ENCODE data around the gene WWOX. TPM values are rescaled to one million over a fixed set of nuclear protein-coding genes. Genes with fewer than 3 reads are reported as not detected.

The WWOX gene
- total RNA-seq, 1 donor from 2014 or later = 28.2 TPM

- H3K27me3 Mint-ChIP-seq (ENCODE audit: unreplicated experiment) = no peaks in the 10 kb centered on the region
- H3K36me3 Mint-ChIP-seq (ENCODE audit: unreplicated experiment) = peaks cover 2% of the 10 kb centered on the region
- peaks cover 5% of the 10 kb centered on the region for H3K9me3 Mint-ChIP-seq (ENCODE audit: unreplicated experiment)
- TF ChIP-seq, protein P1, sequence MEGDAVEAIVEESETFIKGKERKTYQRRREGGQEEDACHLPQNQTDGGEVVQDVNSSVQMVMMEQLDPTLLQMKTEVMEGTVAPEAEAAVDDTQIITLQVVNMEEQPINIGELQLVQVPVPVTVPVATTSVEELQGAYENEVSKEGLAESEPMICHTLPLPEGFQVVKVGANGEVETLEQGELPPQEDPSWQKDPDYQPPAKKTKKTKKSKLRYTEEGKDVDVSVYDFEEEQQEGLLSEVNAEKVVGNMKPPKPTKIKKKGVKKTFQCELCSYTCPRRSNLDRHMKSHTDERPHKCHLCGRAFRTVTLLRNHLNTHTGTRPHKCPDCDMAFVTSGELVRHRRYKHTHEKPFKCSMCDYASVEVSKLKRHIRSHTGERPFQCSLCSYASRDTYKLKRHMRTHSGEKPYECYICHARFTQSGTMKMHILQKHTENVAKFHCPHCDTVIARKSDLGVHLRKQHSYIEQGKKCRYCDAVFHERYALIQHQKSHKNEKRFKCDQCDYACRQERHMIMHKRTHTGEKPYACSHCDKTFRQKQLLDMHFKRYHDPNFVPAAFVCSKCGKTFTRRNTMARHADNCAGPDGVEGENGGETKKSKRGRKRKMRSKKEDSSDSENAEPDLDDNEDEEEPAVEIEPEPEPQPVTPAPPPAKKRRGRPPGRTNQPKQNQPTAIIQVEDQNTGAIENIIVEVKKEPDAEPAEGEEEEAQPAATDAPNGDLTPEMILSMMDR (IDR thresholded peaks at IDR 0.05) = no peak
- no peak overlapping the region for H3K4me3 Mint-ChIP-seq (ENCODE audit: unreplicated experiment)
- no peak for DNase-seq (ENCODE audit: extremely low spot score, unreplicated experiment)
- H3K4me1 Mint-ChIP-seq (ENCODE audit: unreplicated experiment) = peaks cover 74% of the 10 kb centered on the region
- no peak overlapping the region for H3K27ac Mint-ChIP-seq (ENCODE audit: unreplicated experiment)
Measured at GRCh38 chr16:78292844-78293380, 193.5 kb downstream of the WWOX start.

- no peaks in the 10 kb centered on the region for H3K27me3 Mint-ChIP-seq (ENCODE audit: unreplicated experiment)
- no peak overlapping the region for H3K27ac Mint-ChIP-seq (ENCODE audit: unreplicated experiment)
- TF ChIP-seq, protein P1 (IDR thresholded peaks at IDR 0.05) = no peak
- peaks cover 2% of the 10 kb centered on the region for H3K36me3 Mint-ChIP-seq (ENCODE audit: unreplicated experiment)
- H3K4me1 Mint-ChIP-seq (ENCODE audit: unreplicated experiment) = peaks cover 63% of the 10 kb centered on the region
- H3K4me3 Mint-ChIP-seq (ENCODE audit: unreplicated experiment) = no peak overlapping the region
- H3K9me3 Mint-ChIP-seq (ENCODE audit: unreplicated experiment) = peaks cover 5% of the 10 kb centered on the region
- no peak for DNase-seq (ENCODE audit: extremely low spot score, unreplicated experiment)
Measured at GRCh38 chr16:78294538-78295225, 195.2 kb downstream of the WWOX start.

DNA sequence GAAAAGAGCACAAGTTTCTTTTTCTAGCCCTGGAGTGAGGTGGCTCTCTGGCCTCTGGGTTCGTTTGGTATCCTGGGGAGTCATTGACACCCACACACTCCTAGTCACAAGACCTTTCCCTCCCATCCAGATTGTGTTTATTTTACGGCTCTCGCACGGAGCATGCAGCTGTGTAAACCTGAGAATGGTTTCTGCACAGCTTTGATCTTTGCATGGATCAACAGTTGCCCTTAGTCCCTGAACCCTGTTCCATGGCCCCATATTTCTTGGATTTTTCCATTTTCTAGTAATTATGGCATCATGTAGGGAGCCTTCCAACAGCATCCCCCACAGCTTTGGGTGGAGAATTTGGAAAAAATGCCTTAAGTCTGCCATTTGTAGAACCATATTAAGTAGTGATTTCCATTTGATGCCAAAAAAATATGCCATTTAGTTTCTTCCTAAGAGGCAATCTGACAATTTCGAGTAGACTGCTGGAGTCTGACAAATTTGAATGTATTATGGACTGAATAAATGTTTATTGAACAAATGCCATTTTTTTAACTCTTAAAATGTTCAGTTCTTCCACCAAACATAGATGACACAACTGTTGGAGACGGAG, 197.7 kb downstream of the WWOX start:
- TF ChIP-seq, protein P1 (IDR thresholded peaks at IDR 0.05) = no peak
- H3K4me3 Mint-ChIP-seq (ENCODE audit: unreplicated experiment) = no peak overlapping the region

DNA sequence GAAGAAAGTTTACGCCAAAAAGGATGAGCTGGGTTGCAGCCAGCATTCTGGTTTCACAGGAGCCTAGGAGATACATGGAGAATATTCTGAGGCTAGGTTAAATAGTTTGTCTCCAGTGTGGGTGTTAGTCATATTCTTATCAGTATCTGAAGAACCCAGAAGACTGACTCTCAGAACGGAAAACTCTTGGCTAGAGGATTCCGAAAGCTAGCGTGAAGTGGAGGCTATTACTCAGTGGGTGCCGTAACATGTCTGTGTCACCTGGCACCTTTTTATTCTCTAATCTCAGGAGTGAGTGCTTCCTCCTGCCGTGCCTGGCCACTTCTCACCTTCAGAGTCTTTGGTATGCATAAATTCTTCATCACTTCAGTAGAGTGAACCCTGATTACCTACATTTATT, 199.5 kb downstream of the WWOX start:
- TF ChIP-seq, protein P1 (IDR thresholded peaks at IDR 0.05) = no peak
- Mint-ChIP-seq H3K36me3 (ENCODE audit: unreplicated experiment) (peaks cover 2% of the 10 kb centered on the region), H3K4me3 (ENCODE audit: unreplicated experiment) (no peak overlapping the region), H3K27me3 (ENCODE audit: unreplicated experiment) (no peaks in the 10 kb centered on the region), H3K9me3 (ENCODE audit: unreplicated experiment) (peaks cover 10% of the 10 kb centered on the region), H3K4me1 (ENCODE audit: unreplicated experiment) (peaks cover 37% of the 10 kb centered on the region), H3K27ac (ENCODE audit: unreplicated experiment) (peak overlapping the region; percentile 38)
- no peak for DNase-seq (ENCODE audit: extremely low spot score, unreplicated experiment)

More for the DNA sequence above, 197.7 kb downstream of the WWOX start:
- peaks cover 2% of the 10 kb centered on the region for H3K36me3 Mint-ChIP-seq (ENCODE audit: unreplicated experiment)
- H3K27ac Mint-ChIP-seq (ENCODE audit: unreplicated experiment) = peak overlapping the region; percentile 93
- peaks cover 10% of the 10 kb centered on the region for H3K9me3 Mint-ChIP-seq (ENCODE audit: unreplicated experiment)
- no peak for DNase-seq (ENCODE audit: extremely low spot score, unreplicated experiment)
- H3K4me1 Mint-ChIP-seq (ENCODE audit: unreplicated experiment) = peaks cover 44% of the 10 kb centered on the region
- no peaks in the 10 kb centered on the region for H3K27me3 Mint-ChIP-seq (ENCODE audit: unreplicated experiment)

DNA sequence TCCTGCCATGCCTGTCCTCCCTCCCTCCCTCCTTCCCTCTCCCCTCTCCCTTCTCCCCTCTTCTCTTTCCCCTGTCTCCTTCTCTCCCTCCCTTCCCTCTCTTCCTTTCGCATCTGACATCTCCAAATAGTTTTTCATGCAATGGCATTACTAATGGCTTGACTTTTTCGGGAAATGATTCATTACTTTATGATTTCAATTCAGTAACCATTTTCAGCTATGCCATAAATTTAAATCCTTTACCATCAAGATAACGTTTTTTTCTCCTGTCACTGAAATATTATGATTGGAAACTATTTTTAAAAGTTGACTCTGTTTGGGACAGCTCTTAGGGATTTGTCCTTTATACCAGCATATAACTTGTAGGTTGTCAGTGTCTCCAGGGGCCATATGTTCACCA, 201.0 kb downstream of the WWOX start:
- DNase-seq (ENCODE audit: extremely low spot score, unreplicated experiment) = no peak
- TF ChIP-seq, protein P1 (IDR thresholded peaks at IDR 0.05) = no peak
- H3K4me1 Mint-ChIP-seq (ENCODE audit: unreplicated experiment) = peaks cover 35% of the 10 kb centered on the region
- no peaks in the 10 kb centered on the region for H3K36me3 Mint-ChIP-seq (ENCODE audit: unreplicated experiment)
- no peak overlapping the region for H3K4me3 Mint-ChIP-seq (ENCODE audit: unreplicated experiment)
- peaks cover 10% of the 10 kb centered on the region for H3K9me3 Mint-ChIP-seq (ENCODE audit: unreplicated experiment)
- no peak overlapping the region for H3K27ac Mint-ChIP-seq (ENCODE audit: unreplicated experiment)
- H3K27me3 Mint-ChIP-seq (ENCODE audit: unreplicated experiment) = no peaks in the 10 kb centered on the region
